GM13977 (cell line): ENCODE results near the gene RHBDD1.

ENCODE experiments used
- DNase-seq: peaks from one replicate; pipeline ENCODE4 v3.0.0; 2012; ENCODE audit warnings: low spot score
- CTCF ChIP-seq: IDR thresholded peaks from 2 replicates; pipeline ENCODE4 v1.5.1; 2012; ENCODE audit warnings: mild to moderate bottlenecking, control low read depth; ENCODE audit not compliant: insufficient read depth; ENCODE audit errors: extremely low read depth, missing control alignments
- in situ Hi-C: fragments of 300-500 bp; cut with MboI; formaldehyde crosslinking; loops from one replicate; pipeline ENCODE4 v1.12.0; 2022; ENCODE audit warnings: low sequenced_read_pairs, low pct_unique_long_range_greater_than_20kb, mixed read lengths, inconsistent platforms; ENCODE audit not compliant: unreplicated experiment

RHBDD1 gene

GRCh38 chr2:226869371-226869770 is 33.5 kb downstream of the RHBDD1 start:
- DNase-seq: no peak
- TF ChIP-seq CTCF: no peak
- in situ Hi-C loops: no loop called here

GRCh38 chr2:226873051-226873620 is 37.3 kb downstream of the RHBDD1 start:
- peak; percentile 30 for TF ChIP-seq CTCF
- DNase-seq: peak; percentile 6

GRCh38 chr2:226873826-226874225 is 38.0 kb downstream of the RHBDD1 start:
- in situ Hi-C loops: no loop called here
- TF ChIP-seq CTCF: no peak
- DNase-seq: no peak

More at GRCh38 chr2:226873051-226873620, 37.3 kb downstream of the RHBDD1 start:
- in situ Hi-C loops: no loop called here

- no peak for TF ChIP-seq CTCF
- no peak for DNase-seq
- in situ Hi-C loops: no loop called here
These were observed 38.9 kb downstream of the RHBDD1 start for GRCh38 chr2:226874749-226875148.

GRCh38 chr2:226875438-226876225 is 39.8 kb downstream of the RHBDD1 start:
- TF ChIP-seq CTCF: no peak
- in situ Hi-C loops: no loop called here
- no peak for DNase-seq

- in situ Hi-C loops: no loop called here
- DNase-seq: no peak
- TF ChIP-seq CTCF: no peak
These were observed 41.6 kb downstream of the RHBDD1 start for GRCh38 chr2:226877491-226877890.

GRCh38 chr2:226881287-226881686 is 45.4 kb downstream of the RHBDD1 start:
- no peak for DNase-seq
- TF ChIP-seq CTCF: no peak
- in situ Hi-C loops: no loop called here
